GM12865 (cell line): ENCODE measurements around the gene ANKLE2.

Experiments used
- DNase-seq: peaks from one replicate; pipeline ENCODE4 v3.0.0; 2010; ENCODE audit warnings: low read depth
- H3K4me3 ChIP-seq: 2 replicates; pipeline ENCODE4 v1.5.1; 2011; ENCODE audit warnings: mild to moderate bottlenecking, low read depth, low read length, control low read depth
- CTCF ChIP-seq: IDR thresholded peaks from 2 replicates; pipeline ENCODE4 v1.5.1; 2011; ENCODE audit warnings: low read length, control low read depth, low read depth, inconsistent platforms; ENCODE audit not compliant: insufficient read depth; ENCODE audit errors: missing control alignments

The ANKLE2 gene

GRCh38 chr12:132788375-132789098, 26.9 kb upstream of the ANKLE2 start:
- DNase-seq, result no peak
- TF ChIP-seq CTCF, result no peak
- no peak overlapping the region for H3K4me3 ChIP-seq

- no peak overlapping the region for H3K4me3 ChIP-seq
- no peak for TF ChIP-seq CTCF
- DNase-seq, result no peak
Measured at GRCh38 chr12:132787877-132788276, 26.2 kb upstream of the ANKLE2 start.

GRCh38 chr12:132786192-132786591, 24.6 kb upstream of the ANKLE2 start:
- no peak for TF ChIP-seq CTCF

GRCh38 chr12:132784580-132784979, 22.9 kb upstream of the ANKLE2 start:
- no peak overlapping the region for H3K4me3 ChIP-seq
- TF ChIP-seq CTCF, result no peak
- no peak for DNase-seq

More at GRCh38 chr12:132786192-132786591, 24.6 kb upstream of the ANKLE2 start:
- H3K4me3 ChIP-seq, result no peak overlapping the region
- no peak for DNase-seq

GRCh38 chr12:132783917-132784531, 22.4 kb upstream of the ANKLE2 start:
- DNase-seq, result no peak
- no peak overlapping the region for H3K4me3 ChIP-seq
- TF ChIP-seq CTCF, result no peak

GRCh38 chr12:132781938-132782337, 20.3 kb upstream of the ANKLE2 start:
- H3K4me3 ChIP-seq, result no peak overlapping the region
- TF ChIP-seq CTCF, result no peak
- DNase-seq, result no peak

GRCh38 chr12:132779781-132780353, 18.2 kb upstream of the ANKLE2 start:
- DNase-seq, result no peak
- no peak for TF ChIP-seq CTCF
- H3K4me3 ChIP-seq, result no peak overlapping the region
